Stimulated activated CD8-positive, alpha-beta memory T cell treated with anti-CD3 and anti-CD28 coated beads, Interleukin-4, amount 100 ng/mL, for 24 hours (primary cell): ENCODE data around the gene YKT6.
"Not testable (repeated sequence)": the region's sequence is repeated elsewhere in the genome, so short reads cannot be mapped to it uniquely, and the experiment has no call there.

Experiments
- DNase-seq: peaks from one replicate; pipeline ENCODE4 v3.0.0-alpha.2; 2020; ENCODE audit warnings: low read depth

YKT6 gene

GRCh38 chr7:44200699-44201461 lies at the start of gene YKT6:
Gene YKT6, plus strand, starts transcription at chr7:44200978. Its CDS starts 158 bp downstream, at chr7:44201136.
- DNase-seq: peak; percentile 89

GRCh38 chr7:44151956-44152355 lies 48.8 kb upstream of the YKT6 start:
- no peak for DNase-seq

GRCh38 chr7:44152971-44153947 lies 47.5 kb upstream of the YKT6 start:
- DNase-seq: no peak

GRCh38 chr7:44153948-44154335 lies 46.8 kb upstream of the YKT6 start:
- DNase-seq: no peak

- no peak for DNase-seq
Measured at GRCh38 chr7:44154703-44155102, 46.1 kb upstream of the YKT6 start.

GRCh38 chr7:44155191-44156185 lies 45.3 kb upstream of the YKT6 start:
- DNase-seq: no peak

- no peak for DNase-seq
Measured at GRCh38 chr7:44156453-44157010, 44.2 kb upstream of the YKT6 start.

- no peak for DNase-seq
Measured at GRCh38 chr7:44157116-44158080, 43.4 kb upstream of the YKT6 start.

- DNase-seq: no peak
Measured at GRCh38 chr7:44158096-44158872, 42.5 kb upstream of the YKT6 start.

GRCh38 chr7:44158873-44159631 lies 41.7 kb upstream of the YKT6 start:
- DNase-seq: no peak

GRCh38 chr7:44159824-44160630 lies 40.8 kb upstream of the YKT6 start:
- DNase-seq: no peak

- no peak for DNase-seq
Measured at GRCh38 chr7:44161371-44161770, 39.4 kb upstream of the YKT6 start.

GRCh38 chr7:44162179-44162578 lies 38.6 kb upstream of the YKT6 start:
- DNase-seq: no peak

- DNase-seq: no peak
Measured at GRCh38 chr7:44162785-44163395, 37.9 kb upstream of the YKT6 start.

GRCh38 chr7:44163591-44163990 lies 37.2 kb upstream of the YKT6 start:
- no peak for DNase-seq

GRCh38 chr7:44167920-44168319 lies 32.9 kb upstream of the YKT6 start:
- no peak for DNase-seq

- not testable (repeated sequence) for DNase-seq
Measured at GRCh38 chr7:44171901-44172300, 28.9 kb upstream of the YKT6 start.
